Loucy (cell line): Measurements from ENCODE around the gene FGF3.

Experiments
- CTCF ChIP-seq: fragments of 200-600 bp; sonication (generic); conservative IDR thresholded peaks from 2 replicates; pipeline ENCODE4 v1.5.1; 2014; ENCODE audit warnings: mild to moderate bottlenecking, antibody characterized with exemption, low read length
- EZH2phosphoT487 ChIP-seq: fragments of 200-600 bp; IDR thresholded peaks from 2 replicates; pipeline ENCODE4 v1.6.1; 2018; ENCODE audit warnings: antibody characterized with exemption, mild to moderate bottlenecking, moderate library complexity, borderline replicate concordance

GRCh38 chr11:69864686-69865661 is 45.8 kb upstream of the FGF3 start:
- TF ChIP-seq CTCF: no peak
- TF ChIP-seq EZH2phosphoT487: no peak
